Natural killer cell (primary cell): Measurements from ENCODE around the gene SPATA31D3. TPM values are rescaled to one million over a fixed set of nuclear protein-coding genes. Genes with fewer than 3 reads are reported as not detected.

Experiments
- ATAC-seq, 3 donors: fragments of 150-1000 bp in 2 of 3; fragments of 200-7000 bp in 1 of 3; cut with Tn5 transposase; 1 replicate in 1 of 3; 2 replicates in 2 of 3; pipeline ENCODE4 v1.10.0; 2021; ENCODE audit warnings: mild to moderate bottlenecking in 2 of 3, moderate library complexity in 2 of 3
- DNase-seq, 2 donors: peaks; one replicate each; pipeline versions ENCODE4 v3.0.0 to v3.0.0-alpha.2; 2013 to 2021; ENCODE audit warnings: mixed read lengths in 1 of 2
- H3K27ac ChIP-seq: one replicate; pipeline ENCODE4 v1.5.1; 2013; ENCODE audit warnings: mild to moderate bottlenecking, low read length
- H3K27me3 ChIP-seq: one replicate; pipeline ENCODE4 v1.6.1; 2013; ENCODE audit warnings: low read length; ENCODE audit not compliant: control insufficient read depth, insufficient read depth
- H3K36me3 ChIP-seq: one replicate; pipeline ENCODE4 v1.6.1; 2013; ENCODE audit warnings: low read length; ENCODE audit not compliant: control insufficient read depth, insufficient read depth
- H3K4me1 ChIP-seq: one replicate; pipeline ENCODE4 v1.6.1; 2013; ENCODE audit warnings: low read length; ENCODE audit not compliant: control insufficient read depth, insufficient read depth
- H3K4me3 ChIP-seq: one replicate; pipeline ENCODE4 v1.5.1; 2013; ENCODE audit warnings: low read length
- H3K9me3 ChIP-seq: one replicate; pipeline ENCODE4 v1.6.1; 2013; ENCODE audit warnings: low read length; ENCODE audit not compliant: control insufficient read depth, insufficient read depth
- H3K27ac Mint-ChIP-seq, 2 donors: one replicate each; pipeline ENCODE4 v1.8.0; 2022; ENCODE audit warnings: mild to moderate bottlenecking in 2 of 2, mixed read lengths in 2 of 2, moderate library complexity in 1 of 2
- H3K27me3 Mint-ChIP-seq, 2 donors: one replicate each; pipeline ENCODE4 v1.8.0; 2022; ENCODE audit warnings: low read depth in 2 of 2, mixed read lengths in 2 of 2
- H3K36me3 Mint-ChIP-seq: one replicate; pipeline ENCODE4 v1.8.0; 2022; ENCODE audit warnings: mixed read lengths
- H3K4me1 Mint-ChIP-seq, 2 donors: one replicate each; pipeline ENCODE4 v1.8.0; 2022; ENCODE audit warnings: mixed read lengths in 2 of 2
- H3K4me3 Mint-ChIP-seq: one replicate; pipeline ENCODE4 v1.8.0; 2022; ENCODE audit warnings: mild to moderate bottlenecking, moderate library complexity, mixed read lengths
- H3K9me3 Mint-ChIP-seq, 2 donors: one replicate each; pipeline ENCODE4 v1.8.0; 2022; ENCODE audit warnings: mixed read lengths in 2 of 2
- CTCF ChIP-seq: fragments of 200-600 bp; IDR thresholded peaks from one replicate; pipeline ENCODE4 v1.8.0; 2022; ENCODE audit warnings: antibody characterized with exemption
- WGBS: methylation state at CpG from one replicate; pipeline ENCODE4 v1.1.7; 2013; ENCODE audit warnings: missing lambda C conversion rate; ENCODE audit not compliant: insufficient coverage; 5-methylcytosine and 5-hydroxymethylcytosine counted together
- intact Hi-C: fragments of 100-400 bp; cut with micrococcal nuclease; formaldehyde crosslinking; loops from one replicate; pipeline ENCODE4 v1.14.2; 2022
- total RNA-seq, 4 donors: library from RNA; stranded (reverse); fragments of 120-200 nt in 1 of 4; gene quantifications; one replicate each; pipeline versions ENCODE4 v1.2.3 to v1.2.4, GENCODE V29; 2013 to 2022

Gene SPATA31D3
- total RNA-seq, 3 donors from 2014 or later (not counting 1 experiment from before 2014, with no cell fraction given): not detected

DNA sequence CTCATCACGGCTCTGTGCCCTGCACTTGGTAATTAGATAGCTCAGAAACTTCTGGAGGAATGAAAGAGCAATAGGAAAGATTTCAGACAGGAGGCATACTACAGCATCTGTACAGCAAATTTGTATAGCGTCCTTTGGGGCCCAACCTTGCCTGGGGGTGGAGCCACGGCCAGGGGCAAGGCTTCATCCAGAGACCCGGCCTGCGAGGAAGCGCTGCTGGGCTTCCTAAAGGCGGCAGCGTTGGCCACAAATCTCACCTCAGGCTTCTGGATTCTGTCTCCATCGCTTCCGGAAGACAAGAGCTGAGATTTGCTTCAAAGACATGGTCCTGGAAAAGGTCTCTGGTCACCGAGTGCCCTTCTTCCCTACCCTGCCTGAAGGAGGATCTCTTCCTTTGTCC, 33.1 kb downstream of the SPATA31D3 start:
- Mint-ChIP-seq H3K36me3 (no peaks in the 10 kb centered on the region), H3K4me1 (no peaks in the 10 kb centered on the region), H3K9me3 (peaks cover 0 to 5% of the 10 kb centered on the region in 2 donors), H3K27me3 (no peaks in the 10 kb centered on the region), H3K27ac (no peak overlapping the region), H3K4me3 (no peak overlapping the region)
- intact Hi-C loops: no loop called here
- no peak for DNase-seq
- Histone ChIP-seq H3K36me3 (no peaks in the 10 kb centered on the region), H3K27ac (no peak overlapping the region), H3K4me3 (no peak overlapping the region), H3K27me3 (no peaks in the 10 kb centered on the region), H3K4me1 (no peaks in the 10 kb centered on the region), H3K9me3 (no peaks in the 10 kb centered on the region)
- TF ChIP-seq CTCF: no peak
- 90% methylated on average over 11 of the region's 11 CpGs for WGBS
- ATAC-seq: no peak

DNA sequence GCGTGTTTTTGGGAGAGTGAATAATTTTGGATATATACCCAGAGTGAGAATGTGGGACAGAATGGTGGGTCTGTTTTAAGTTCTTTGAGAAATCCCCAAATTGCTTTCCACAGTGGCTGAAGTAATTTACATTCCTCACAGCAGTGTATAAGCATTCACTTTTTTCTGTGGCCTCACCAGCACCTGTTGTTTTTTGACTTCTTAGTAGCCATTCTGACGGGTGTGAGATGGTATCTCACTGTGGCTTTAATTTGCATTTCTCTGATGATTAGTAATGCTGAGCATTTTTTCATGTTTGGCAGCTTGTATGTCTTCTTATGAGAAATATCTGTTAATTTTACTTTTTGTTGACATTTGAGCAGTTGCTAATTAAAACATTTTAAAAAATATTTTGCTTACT, 35.9 kb downstream of the SPATA31D3 start:
- no peaks in the 10 kb centered on the region for H3K36me3 Mint-ChIP-seq
- no peak for ATAC-seq
- no peaks in the 10 kb centered on the region for H3K4me1 ChIP-seq
- WGBS: 56% methylated on average over 2 of the region's 2 CpGs
- no peak for TF ChIP-seq CTCF
- no peak overlapping the region for H3K27ac Mint-ChIP-seq
- peaks cover 0 to 5% of the 10 kb centered on the region in 2 donors for H3K9me3 Mint-ChIP-seq
- DNase-seq: no peak
- no peaks in the 10 kb centered on the region for H3K27me3 ChIP-seq
- intact Hi-C loops: no loop called here
- no peaks in the 10 kb centered on the region for H3K36me3 ChIP-seq
- H3K9me3 ChIP-seq: no peaks in the 10 kb centered on the region
- no peaks in the 10 kb centered on the region for H3K4me1 Mint-ChIP-seq
- no peak overlapping the region for H3K27ac ChIP-seq
- no peak overlapping the region for H3K4me3 Mint-ChIP-seq
- no peaks in the 10 kb centered on the region for H3K27me3 Mint-ChIP-seq
- no peak overlapping the region for H3K4me3 ChIP-seq

GRCh38 chr9:81980568-81980967, 37.3 kb downstream of the SPATA31D3 start:
- no peaks in the 10 kb centered on the region for H3K4me1 ChIP-seq
- no peak overlapping the region for H3K4me3 ChIP-seq
- no peak for ATAC-seq
- no peak overlapping the region for H3K27ac Mint-ChIP-seq
- no peaks in the 10 kb centered on the region for H3K36me3 Mint-ChIP-seq
- H3K4me3 Mint-ChIP-seq: no peak overlapping the region
- TF ChIP-seq CTCF: no peak
- H3K27ac ChIP-seq: no peak overlapping the region
- H3K4me1 Mint-ChIP-seq: no peaks in the 10 kb centered on the region
- H3K27me3 ChIP-seq: no peaks in the 10 kb centered on the region
- no peaks in the 10 kb centered on the region for H3K36me3 ChIP-seq
- no peaks in the 10 kb centered on the region for H3K9me3 ChIP-seq
- H3K27me3 Mint-ChIP-seq: no peaks in the 10 kb centered on the region
- H3K9me3 Mint-ChIP-seq: peaks cover 0 to 2% of the 10 kb centered on the region in 2 donors
- intact Hi-C loops: no loop called here
- no peak for DNase-seq

- peaks cover 0 to 2% of the 10 kb centered on the region in 2 donors for H3K9me3 Mint-ChIP-seq
- no peak overlapping the region for H3K27ac Mint-ChIP-seq
- H3K4me1 Mint-ChIP-seq: no peaks in the 10 kb centered on the region
- no peak overlapping the region for H3K4me3 Mint-ChIP-seq
- no peaks in the 10 kb centered on the region for H3K36me3 Mint-ChIP-seq
- no peaks in the 10 kb centered on the region for H3K36me3 ChIP-seq
- no peaks in the 10 kb centered on the region for H3K27me3 Mint-ChIP-seq
- ATAC-seq (no peak), DNase-seq (no peak)
- H3K27me3 ChIP-seq: no peaks in the 10 kb centered on the region
- intact Hi-C loops: no loop called here
- no peak overlapping the region for H3K27ac ChIP-seq
- no peaks in the 10 kb centered on the region for H3K4me1 ChIP-seq
- H3K9me3 ChIP-seq: no peaks in the 10 kb centered on the region
- TF ChIP-seq CTCF: no peak
- H3K4me3 ChIP-seq: no peak overlapping the region
- WGBS: 73% methylated on average over 4 of the region's 4 CpGs
Measured at GRCh38 chr9:81981883-81982282, 38.6 kb downstream of the SPATA31D3 start.
